WTC11 (cell line): ENCODE measurements around the gene C3orf33.

Source experiments
- CREB1 ChIP-seq: sonication (generic); formaldehyde crosslinking; IDR thresholded peaks from 2 replicates; pipeline ENCODE4 v1.8.0; 2023; ENCODE audit warnings: mild to moderate bottlenecking, missing genetic modification reagents
- GABPB1 ChIP-seq: sonication (generic); formaldehyde crosslinking; IDR thresholded peaks from 2 replicates; pipeline ENCODE4 v1.8.1; 2023; ENCODE audit warnings: mild to moderate bottlenecking, missing genetic modification reagents
- GTF2I ChIP-seq: fragments of 250-450 bp; sonication (Bioruptor Pico); conservative IDR thresholded peaks from 2 replicates; pipeline ENCODE4 v1.4.0; 2021; ENCODE audit warnings: mild to moderate bottlenecking
- JUN ChIP-seq: sonication (generic); formaldehyde crosslinking; IDR thresholded peaks from 2 replicates; pipeline ENCODE4 v1.8.0; 2023; ENCODE audit warnings: mild to moderate bottlenecking, missing genetic modification reagents
- MAX ChIP-seq: sonication (generic); formaldehyde crosslinking; IDR thresholded peaks from 2 replicates; pipeline ENCODE4 v1.8.0; 2022; ENCODE audit warnings: mild to moderate bottlenecking, missing genetic modification reagents
- TEAD4 ChIP-seq: sonication (generic); formaldehyde crosslinking; IDR thresholded peaks from 2 replicates; pipeline ENCODE4 v1.8.0; 2022; ENCODE audit warnings: mild to moderate bottlenecking, missing genetic modification reagents
- ZNF121 ChIP-seq: sonication (generic); formaldehyde crosslinking; IDR thresholded peaks from 2 replicates; pipeline ENCODE4 v1.8.0; 2023; ENCODE audit warnings: missing genetic modification reagents
- ZNF138 ChIP-seq: sonication (generic); formaldehyde crosslinking; conservative IDR thresholded peaks from 2 replicates; pipeline ENCODE4 v1.8.1; 2022; ENCODE audit warnings: mild to moderate bottlenecking, moderate library complexity, missing genetic modification reagents
- TF ChIP-seq, protein P1 (sequence below): fragments of 200-600 bp; IDR thresholded peaks from 2 replicates; pipeline ENCODE4 v1.8.0; 2022; ENCODE audit warnings: antibody characterized with exemption
- TF ChIP-seq, protein P2 (sequence below): sonication (generic); formaldehyde crosslinking; IDR thresholded peaks from 2 replicates; pipeline ENCODE4 v1.8.1; 2023; ENCODE audit warnings: mild to moderate bottlenecking, missing genetic modification reagents, moderate library complexity
- TF ChIP-seq, protein P3 (sequence below): sonication (generic); formaldehyde crosslinking; IDR thresholded peaks from 2 replicates; pipeline ENCODE4 v1.8.0; 2022; ENCODE audit warnings: mild to moderate bottlenecking, missing genetic modification reagents

- TF ChIP-seq, protein P1, sequence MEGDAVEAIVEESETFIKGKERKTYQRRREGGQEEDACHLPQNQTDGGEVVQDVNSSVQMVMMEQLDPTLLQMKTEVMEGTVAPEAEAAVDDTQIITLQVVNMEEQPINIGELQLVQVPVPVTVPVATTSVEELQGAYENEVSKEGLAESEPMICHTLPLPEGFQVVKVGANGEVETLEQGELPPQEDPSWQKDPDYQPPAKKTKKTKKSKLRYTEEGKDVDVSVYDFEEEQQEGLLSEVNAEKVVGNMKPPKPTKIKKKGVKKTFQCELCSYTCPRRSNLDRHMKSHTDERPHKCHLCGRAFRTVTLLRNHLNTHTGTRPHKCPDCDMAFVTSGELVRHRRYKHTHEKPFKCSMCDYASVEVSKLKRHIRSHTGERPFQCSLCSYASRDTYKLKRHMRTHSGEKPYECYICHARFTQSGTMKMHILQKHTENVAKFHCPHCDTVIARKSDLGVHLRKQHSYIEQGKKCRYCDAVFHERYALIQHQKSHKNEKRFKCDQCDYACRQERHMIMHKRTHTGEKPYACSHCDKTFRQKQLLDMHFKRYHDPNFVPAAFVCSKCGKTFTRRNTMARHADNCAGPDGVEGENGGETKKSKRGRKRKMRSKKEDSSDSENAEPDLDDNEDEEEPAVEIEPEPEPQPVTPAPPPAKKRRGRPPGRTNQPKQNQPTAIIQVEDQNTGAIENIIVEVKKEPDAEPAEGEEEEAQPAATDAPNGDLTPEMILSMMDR = no peak
- TF ChIP-seq, protein P2, sequence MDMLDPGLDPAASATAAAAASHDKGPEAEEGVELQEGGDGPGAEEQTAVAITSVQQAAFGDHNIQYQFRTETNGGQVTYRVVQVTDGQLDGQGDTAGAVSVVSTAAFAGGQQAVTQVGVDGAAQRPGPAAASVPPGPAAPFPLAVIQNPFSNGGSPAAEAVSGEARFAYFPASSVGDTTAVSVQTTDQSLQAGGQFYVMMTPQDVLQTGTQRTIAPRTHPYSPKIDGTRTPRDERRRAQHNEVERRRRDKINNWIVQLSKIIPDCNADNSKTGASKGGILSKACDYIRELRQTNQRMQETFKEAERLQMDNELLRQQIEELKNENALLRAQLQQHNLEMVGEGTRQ = no peak
- TF ChIP-seq GTF2I (CRISPR knock-in tag) = no peak
- TF ChIP-seq ZNF138 = no peak
- TF ChIP-seq TEAD4 (CRISPR knock-in tag) = no peak
- TF ChIP-seq, protein P3, sequence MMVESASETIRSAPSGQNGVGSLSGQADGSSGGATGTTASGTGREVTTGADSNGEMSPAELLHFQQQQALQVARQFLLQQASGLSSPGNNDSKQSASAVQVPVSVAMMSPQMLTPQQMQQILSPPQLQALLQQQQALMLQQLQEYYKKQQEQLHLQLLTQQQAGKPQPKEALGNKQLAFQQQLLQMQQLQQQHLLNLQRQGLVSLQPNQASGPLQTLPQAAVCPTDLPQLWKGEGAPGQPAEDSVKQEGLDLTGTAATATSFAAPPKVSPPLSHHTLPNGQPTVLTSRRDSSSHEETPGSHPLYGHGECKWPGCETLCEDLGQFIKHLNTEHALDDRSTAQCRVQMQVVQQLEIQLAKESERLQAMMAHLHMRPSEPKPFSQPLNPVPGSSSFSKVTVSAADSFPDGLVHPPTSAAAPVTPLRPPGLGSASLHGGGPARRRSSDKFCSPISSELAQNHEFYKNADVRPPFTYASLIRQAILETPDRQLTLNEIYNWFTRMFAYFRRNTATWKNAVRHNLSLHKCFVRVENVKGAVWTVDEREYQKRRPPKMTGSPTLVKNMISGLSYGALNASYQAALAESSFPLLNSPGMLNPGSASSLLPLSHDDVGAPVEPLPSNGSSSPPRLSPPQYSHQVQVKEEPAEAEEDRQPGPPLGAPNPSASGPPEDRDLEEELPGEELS (CRISPR knock-in tag) = no peak
- TF ChIP-seq ZNF121 (CRISPR knock-in tag) = no peak
- TF ChIP-seq JUN (CRISPR knock-in tag) = no peak
- TF ChIP-seq GABPB1 (CRISPR knock-in tag) = no peak
- TF ChIP-seq MAX (CRISPR knock-in tag) = no peak
- TF ChIP-seq CREB1 (CRISPR knock-in tag) = no peak
Measured at GRCh38 chr3:155846119-155846518, 40.0 kb upstream of the C3orf33 start.
